ELR (cell line): ENCODE results near the gene OLFML1.

Experiments used
- DNase-seq: peaks from one replicate; pipeline ENCODE4 v3.0.0-alpha.2; 2015; ENCODE audit warnings: low read depth

The OLFML1 gene

GRCh38 chr11:7480113-7480512 is 5.2 kb upstream of the OLFML1 start:
- DNase-seq, result no peak

- no peak for DNase-seq
These were observed 1.2 kb upstream of the OLFML1 start for GRCh38 chr11:7484131-7484530.

- no peak for DNase-seq
These were observed 661 bp upstream of the OLFML1 start for GRCh38 chr11:7484645-7485044.

GRCh38 chr11:7486098-7486780 is 933 bp downstream of the OLFML1 start:
- no peak for DNase-seq

- no peak for DNase-seq
These were observed 1.5 kb downstream of the OLFML1 start for GRCh38 chr11:7486781-7487140.

- DNase-seq, result no peak
These were observed 2.1 kb downstream of the OLFML1 start for GRCh38 chr11:7487360-7487759.

GRCh38 chr11:7488681-7489080 is 3.4 kb downstream of the OLFML1 start:
- DNase-seq, result no peak

- no peak for DNase-seq
These were observed 4.1 kb downstream of the OLFML1 start for GRCh38 chr11:7489376-7489775.

- peak; percentile 54 for DNase-seq
These were observed 4.7 kb downstream of the OLFML1 start for GRCh38 chr11:7490054-7490453.

- no peak for DNase-seq
These were observed 5.2 kb downstream of the OLFML1 start for GRCh38 chr11:7490535-7490934.

- no peak for DNase-seq
These were observed 6.9 kb downstream of the OLFML1 start for GRCh38 chr11:7492253-7492652.

GRCh38 chr11:7493670-7494069 is 8.4 kb downstream of the OLFML1 start:
- DNase-seq, result no peak

GRCh38 chr11:7494086-7494745 is 8.9 kb downstream of the OLFML1 start:
- DNase-seq, result no peak

- no peak for DNase-seq
These were observed 10.7 kb downstream of the OLFML1 start for GRCh38 chr11:7495882-7496551.

- no peak for DNase-seq
These were observed 12.9 kb downstream of the OLFML1 start for GRCh38 chr11:7498193-7498592.

GRCh38 chr11:7499081-7499480 is 13.8 kb downstream of the OLFML1 start:
- DNase-seq, result no peak

- no peak for DNase-seq
These were observed 14.9 kb downstream of the OLFML1 start for GRCh38 chr11:7500251-7500650.

- no peak for DNase-seq
These were observed 15.9 kb downstream of the OLFML1 start for GRCh38 chr11:7501251-7501650.

- DNase-seq, result no peak
These were observed 16.6 kb downstream of the OLFML1 start for GRCh38 chr11:7501894-7502293.

- no peak for DNase-seq
These were observed 20.9 kb downstream of the OLFML1 start for GRCh38 chr11:7506243-7506642.

- no peak for DNase-seq
These were observed 22.8 kb downstream of the OLFML1 start for GRCh38 chr11:7508087-7508486.

- no peak for DNase-seq
These were observed 24.7 kb downstream of the OLFML1 start for GRCh38 chr11:7509966-7510365.

GRCh38 chr11:7511401-7511800 is 26.1 kb downstream of the OLFML1 start:
- no peak for DNase-seq
